GM12892 (cell line): ENCODE results near the gene SLFN12. TPM values are rescaled to one million over a fixed set of nuclear protein-coding genes. Genes with fewer than 3 reads are reported as not detected.
A peak's percentile ranks its signal among the peaks of the same experiment; 100 is the strongest.
"Not testable (repeated sequence)": the region's sequence is repeated elsewhere in the genome, so short reads cannot be mapped to it uniquely, and the experiment has no call there.

ENCODE experiments used
- DNase-seq: peaks from one replicate; pipeline ENCODE4 v3.0.0; 2011; ENCODE audit not compliant: insufficient read length
- FAIRE-seq: peaks from 2 replicates; lab custom pipeline; 2011; peaks lifted over from hg19 to GRCh38; lab: Jason Lieb, UNC
- POLR2A ChIP-seq: IDR thresholded peaks from 2 replicates; pipeline ENCODE4 v1.6.1; 2011; ENCODE audit warnings: low read depth, low read length, control low read depth
- POLR2AphosphoS5 ChIP-seq: IDR thresholded peaks from 2 replicates; pipeline ENCODE4 v1.6.1; 2011; ENCODE audit warnings: low read depth, low read length, control low read depth
- TAF1 ChIP-seq: IDR thresholded peaks from 2 replicates; pipeline ENCODE4 v1.6.1; 2011; ENCODE audit warnings: low read depth, mild to moderate bottlenecking, control low read depth, low read length, borderline replicate concordance
- polyA plus RNA-seq: library from polyadenylated mRNA; unstranded; fragments of >200 nt; gene quantifications from one replicate; pipeline ENCODE4 v1.2.1, GENCODE V29; 2012; ENCODE audit warnings: missing spikeins, inconsistent platforms; ENCODE audit not compliant: missing spikeins

The SLFN12 gene
- polyA plus RNA-seq: 10.5 TPM

- peak; percentile 93 for FAIRE-seq
These were observed at the start of gene SLFN12 for GRCh38 chr17:35432176-35433074. TSS of gene SLFN12 (minus strand) at chr17:35432500. CDS start at chr17:35423028, 9,472 bp downstream.

GRCh38 chr17:35479271-35479670 lies 47.0 kb upstream of the SLFN12 start:
- TF ChIP-seq TAF1 (no peak), POLR2A (no peak), POLR2AphosphoS5 (no peak)
- no peak for DNase-seq
- FAIRE-seq: no peak

More at GRCh38 chr17:35432176-35433074, at the start of gene SLFN12:
- no peak for TF ChIP-seq TAF1
- TF ChIP-seq POLR2A: peak; percentile 59; the same call in 1 of the 2 replicates
- peak; percentile 23 for DNase-seq

DNA sequence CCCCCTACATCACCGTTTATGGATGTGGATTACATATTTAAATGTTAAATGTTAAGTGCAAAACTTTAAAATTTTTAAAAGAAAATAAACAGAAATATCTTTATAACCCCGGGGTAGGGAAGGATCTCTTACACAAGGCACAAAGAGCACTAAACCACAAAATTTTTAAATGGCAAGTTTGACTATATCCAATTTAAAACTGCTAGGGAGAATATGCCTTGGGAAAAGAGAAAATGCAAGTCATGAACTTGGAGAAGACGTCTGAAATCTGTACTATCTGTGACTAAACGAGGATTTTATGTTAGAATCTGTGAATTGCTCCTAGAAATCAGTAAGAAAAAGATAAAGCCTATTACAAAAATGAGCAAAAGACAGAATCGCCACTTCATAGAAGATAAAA lies 44.9 kb upstream of the SLFN12 start:
- DNase-seq (no peak), FAIRE-seq (no peak)
- TF ChIP-seq POLR2AphosphoS5 (no peak), POLR2A (no peak), TAF1 (no peak)

- TF ChIP-seq TAF1: no peak
- no peak for TF ChIP-seq POLR2AphosphoS5
- no peak for TF ChIP-seq POLR2A
- DNase-seq: no peak
- no peak for FAIRE-seq
These were observed 44.1 kb upstream of the SLFN12 start for GRCh38 chr17:35476283-35476820.

- FAIRE-seq: no peak
- TF ChIP-seq TAF1 (no peak), POLR2A (no peak), POLR2AphosphoS5 (no peak)
These were observed 36.2 kb upstream of the SLFN12 start for GRCh38 chr17:35468475-35468874.

GRCh38 chr17:35467824-35468223 lies 35.5 kb upstream of the SLFN12 start:
- DNase-seq (no peak), FAIRE-seq (peak; percentile 14)
- no peak for TF ChIP-seq TAF1
- no peak for TF ChIP-seq POLR2AphosphoS5

More at GRCh38 chr17:35468475-35468874, 36.2 kb upstream of the SLFN12 start:
- no peak for DNase-seq

- DNase-seq: peak; percentile 81
- peak; percentile 84 for FAIRE-seq
- TF ChIP-seq POLR2A (peak; percentile 38; the same call in 1 of the 2 replicates), POLR2AphosphoS5 (no peak), TAF1 (no peak)
These were observed 28.1 kb upstream of the SLFN12 start for GRCh38 chr17:35460354-35460851.

DNA sequence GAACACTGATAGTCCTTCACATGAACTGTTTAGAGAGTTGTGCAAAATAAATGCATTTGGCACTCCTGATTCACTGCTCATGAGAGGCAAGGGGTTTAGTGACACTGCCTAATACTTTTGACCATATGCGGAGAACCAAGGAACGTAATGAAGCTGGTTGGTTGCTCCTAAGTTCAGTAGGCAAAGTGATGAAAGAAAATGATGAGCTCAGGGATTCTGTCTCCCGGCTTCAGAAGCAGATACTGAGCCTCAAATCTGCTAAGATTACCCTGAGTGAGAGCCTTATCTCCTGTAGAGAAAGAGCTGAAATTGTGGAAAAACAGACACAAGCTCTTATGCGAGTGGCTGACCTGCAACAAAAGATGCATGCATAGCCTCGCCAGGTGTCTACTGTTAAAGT lies 21.7 kb upstream of the SLFN12 start:
- not testable (repeated sequence) for DNase-seq, FAIRE-seq

DNA sequence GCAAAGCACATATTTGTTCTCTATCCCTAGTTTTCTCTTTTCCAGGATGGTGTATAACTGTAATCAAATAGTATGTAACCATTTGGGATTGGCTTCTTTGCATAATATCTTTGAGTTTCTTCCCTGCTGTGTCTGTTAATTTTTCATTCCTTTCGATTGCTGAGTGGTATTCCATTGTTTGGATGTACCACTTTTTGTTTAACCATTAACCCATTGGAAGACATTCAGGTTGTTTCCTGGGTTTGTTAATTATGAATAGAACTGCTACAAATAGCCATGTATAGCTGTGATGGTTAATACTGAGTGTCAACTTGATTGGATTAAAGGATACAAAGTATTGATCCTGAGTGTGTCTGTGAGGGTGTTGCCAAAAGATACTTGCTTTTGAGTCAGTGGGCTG lies 20.9 kb upstream of the SLFN12 start:
- FAIRE-seq (no peak), DNase-seq (no peak)
- TF ChIP-seq POLR2A: no peak
- no peak for TF ChIP-seq TAF1
- no peak for TF ChIP-seq POLR2AphosphoS5

- peak; percentile 80 for FAIRE-seq
- DNase-seq: peak; percentile 22
- no peak for TF ChIP-seq POLR2A
- TF ChIP-seq POLR2AphosphoS5: no peak
- TF ChIP-seq TAF1: no peak
These were observed 17.2 kb upstream of the SLFN12 start for GRCh38 chr17:35449371-35449931.

GRCh38 chr17:35448899-35449227 lies 16.6 kb upstream of the SLFN12 start:
- FAIRE-seq (no peak), DNase-seq (no peak)
- no peak for TF ChIP-seq TAF1
- no peak; the same call in 1 of the 2 replicates for TF ChIP-seq POLR2A
- no peak for TF ChIP-seq POLR2AphosphoS5
